SKM-1 (cell line): ENCODE data around the gene HDDC3.
"Not testable (repeated sequence)": the region's sequence is repeated elsewhere in the genome, so short reads cannot be mapped to it uniquely, and the experiment has no call there.

Experiments used
- DNase-seq: peaks from one replicate; lab custom pipeline; 2025; ENCODE audit not compliant: unreplicated experiment; lab: John Stamatoyannopoulos, UW

HDDC3 gene

DNA sequence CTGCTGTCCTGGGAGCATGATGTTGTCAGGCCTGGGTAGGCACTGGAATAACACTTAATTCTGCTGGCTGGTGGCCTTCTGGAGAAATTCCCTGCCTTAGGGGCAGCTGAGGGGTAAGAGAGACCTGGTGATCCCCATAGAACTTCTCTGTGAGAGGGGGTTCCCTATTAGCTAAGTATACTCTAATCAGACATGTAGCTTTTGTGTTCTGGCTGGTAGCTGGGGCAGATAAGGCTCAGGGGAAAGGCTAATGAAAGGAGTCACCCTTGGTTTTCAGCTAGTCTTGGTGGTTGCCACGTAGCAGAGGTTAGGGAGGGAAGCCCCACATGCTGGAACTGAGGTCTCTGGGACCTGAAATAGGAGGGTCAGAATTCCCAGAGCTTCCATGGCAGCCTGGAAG, 952 bp upstream of the HDDC3 start:
- no peak for DNase-seq

DNA sequence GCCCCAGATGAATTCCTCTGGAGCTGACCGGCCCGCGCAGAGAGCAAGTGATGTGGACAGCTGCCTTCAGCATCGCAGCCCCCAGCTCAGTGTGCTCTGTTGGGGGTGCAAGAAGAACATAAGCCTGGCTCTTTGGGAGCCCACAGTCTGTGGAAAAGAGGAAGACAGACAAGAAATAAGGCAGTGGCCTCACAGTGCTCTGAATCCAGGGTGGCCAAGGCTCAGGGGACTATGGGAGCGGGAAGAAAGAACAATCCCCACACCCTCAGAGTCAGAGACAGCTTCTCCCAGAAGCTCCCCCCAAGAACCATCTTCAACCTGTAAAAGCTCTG, 277 bp upstream of the HDDC3 start:
- no peak for DNase-seq

DNA sequence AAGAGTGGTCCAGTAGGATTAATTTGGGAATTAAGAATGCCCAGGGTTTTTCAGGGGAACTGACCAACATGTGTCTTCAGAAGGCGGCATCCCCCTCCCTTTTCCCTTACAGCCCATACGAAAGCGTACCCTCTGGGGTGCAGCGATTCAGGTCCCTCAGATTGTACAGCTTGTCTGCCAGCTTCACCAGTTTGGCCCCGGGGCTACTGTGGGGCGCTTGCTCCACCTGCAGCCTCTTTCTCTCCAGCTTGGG, 848 bp downstream of the HDDC3 start:
- no peak for DNase-seq

DNA sequence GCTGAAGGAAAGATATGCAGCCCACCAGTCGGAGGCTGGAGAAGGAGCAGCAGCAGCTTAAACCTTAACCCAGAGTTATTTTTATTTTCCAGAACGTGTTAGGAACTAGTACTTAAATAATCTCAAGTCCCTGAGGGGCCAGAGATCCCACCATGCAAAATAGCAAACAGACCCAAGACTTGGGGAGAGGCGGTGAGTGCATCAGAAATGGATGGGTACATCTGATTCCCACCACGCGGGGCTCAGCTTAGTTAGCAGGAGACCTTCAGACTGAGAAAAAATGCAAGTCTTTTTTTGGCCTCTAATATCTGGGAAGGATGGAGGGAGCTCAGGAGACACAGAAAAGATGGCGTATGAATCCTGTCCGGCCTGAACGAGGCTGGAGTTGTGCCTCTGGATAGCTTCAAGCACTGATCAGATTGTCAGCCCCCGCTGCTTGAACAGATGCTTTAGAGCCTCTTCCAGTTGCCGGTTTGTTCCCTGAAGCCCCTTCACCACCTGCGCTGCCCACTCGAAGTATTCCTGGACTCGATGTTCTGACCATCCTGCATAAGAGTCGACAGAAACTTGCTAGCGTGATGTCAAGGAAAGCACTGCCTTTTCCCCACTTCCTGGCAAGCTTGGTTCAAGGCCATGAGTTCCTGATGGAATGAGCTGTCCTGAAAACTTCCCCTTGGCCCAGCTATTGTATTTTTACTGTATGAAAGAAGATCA, 1.3 kb downstream of the HDDC3 start:
- no peak for DNase-seq

DNA sequence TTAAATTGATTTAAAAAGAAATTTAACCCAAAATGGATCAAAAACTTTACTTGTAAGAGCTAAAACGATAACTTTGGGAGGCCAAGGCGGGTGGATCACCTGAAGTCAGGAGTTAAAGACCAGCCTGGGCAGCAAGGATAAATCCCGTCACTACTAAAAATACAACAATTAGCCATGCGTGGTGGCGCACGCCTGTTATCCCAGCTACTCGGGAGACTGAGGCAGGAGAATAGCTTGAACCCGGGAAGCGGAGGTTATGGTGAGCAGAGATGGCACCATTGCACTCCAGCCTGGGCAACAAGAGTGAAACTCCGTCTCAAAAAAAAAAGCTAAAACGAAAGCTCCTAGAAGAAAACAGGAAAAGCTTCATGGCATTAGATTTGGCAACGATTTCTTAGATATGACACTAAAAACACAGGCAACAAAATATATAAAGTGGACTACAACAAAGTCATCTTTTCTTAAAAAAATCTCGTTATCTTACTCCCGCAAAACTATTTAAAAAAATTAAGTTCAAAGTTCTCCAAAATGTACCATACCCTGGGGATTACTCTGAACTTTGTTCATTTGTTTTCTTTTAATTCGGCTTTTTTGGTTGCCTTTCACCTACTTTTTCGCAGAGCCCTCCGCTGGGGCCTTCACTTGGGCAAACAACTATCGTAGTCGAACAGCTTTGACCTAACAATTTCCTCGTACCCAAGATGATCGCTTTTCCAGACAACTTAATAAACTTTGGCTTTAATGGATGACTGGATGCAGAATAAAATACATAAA, 2.9 kb downstream of the HDDC3 start:
- DNase-seq = no peak

DNA sequence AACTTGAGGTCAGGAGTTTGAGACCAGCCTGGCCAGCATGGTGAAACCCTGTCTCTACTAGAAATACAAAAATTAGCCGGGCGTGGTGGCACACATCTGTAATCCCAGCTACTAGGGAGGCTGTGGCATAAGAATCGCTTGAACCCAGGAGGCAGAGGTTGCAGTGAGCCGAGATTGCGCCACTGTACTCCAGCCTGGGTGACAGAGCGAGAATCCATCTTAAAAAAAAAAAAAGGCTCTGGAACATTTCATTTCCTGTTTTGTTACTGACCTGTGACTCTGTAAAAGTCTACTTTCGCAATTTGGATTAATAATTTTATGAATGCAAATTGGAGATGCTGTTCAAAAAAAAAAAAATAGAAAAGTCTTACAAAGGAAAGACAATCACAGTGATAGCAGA, 4.2 kb downstream of the HDDC3 start:
- DNase-seq = not testable (repeated sequence)

DNA sequence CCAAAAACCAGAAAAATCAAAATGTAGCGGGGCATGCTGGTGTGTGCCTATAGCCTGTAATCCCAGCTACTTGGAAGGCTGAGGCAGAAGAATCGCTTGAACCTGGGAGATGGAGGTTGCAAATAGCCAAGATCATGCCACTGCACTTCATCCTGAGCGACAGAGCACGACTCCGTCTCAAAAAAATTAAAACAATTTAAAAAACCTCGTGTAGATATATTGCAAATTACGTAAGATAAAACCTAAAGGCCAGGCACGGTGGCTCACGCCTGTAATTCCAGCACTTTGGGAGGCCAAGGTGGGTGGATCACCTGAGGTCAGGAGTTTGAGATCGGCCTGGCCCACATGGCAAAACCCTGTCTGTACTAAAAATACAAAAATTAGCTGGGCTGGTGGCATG, 5.6 kb downstream of the HDDC3 start:
- not testable (repeated sequence) for DNase-seq

DNA sequence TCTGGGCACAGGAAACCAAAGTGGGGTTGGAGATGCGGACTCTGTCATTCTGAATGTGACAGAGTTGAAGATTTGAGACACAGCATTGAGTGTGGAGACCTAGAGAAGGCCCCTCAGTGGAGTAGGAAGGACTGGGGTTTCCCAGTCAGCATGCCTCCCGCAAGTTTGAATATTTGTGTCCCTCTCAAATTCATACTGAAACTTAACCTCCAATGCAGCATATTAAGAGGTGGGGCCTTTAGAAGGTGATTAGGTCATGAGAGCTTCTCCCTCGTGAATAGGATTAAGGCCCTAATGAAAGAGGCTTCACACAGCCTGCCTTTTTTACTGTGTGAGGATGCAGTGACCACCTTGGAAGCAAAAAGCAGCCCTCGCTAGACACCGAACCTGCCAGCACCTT, 8.0 kb downstream of the HDDC3 start:
- DNase-seq = no peak

DNA sequence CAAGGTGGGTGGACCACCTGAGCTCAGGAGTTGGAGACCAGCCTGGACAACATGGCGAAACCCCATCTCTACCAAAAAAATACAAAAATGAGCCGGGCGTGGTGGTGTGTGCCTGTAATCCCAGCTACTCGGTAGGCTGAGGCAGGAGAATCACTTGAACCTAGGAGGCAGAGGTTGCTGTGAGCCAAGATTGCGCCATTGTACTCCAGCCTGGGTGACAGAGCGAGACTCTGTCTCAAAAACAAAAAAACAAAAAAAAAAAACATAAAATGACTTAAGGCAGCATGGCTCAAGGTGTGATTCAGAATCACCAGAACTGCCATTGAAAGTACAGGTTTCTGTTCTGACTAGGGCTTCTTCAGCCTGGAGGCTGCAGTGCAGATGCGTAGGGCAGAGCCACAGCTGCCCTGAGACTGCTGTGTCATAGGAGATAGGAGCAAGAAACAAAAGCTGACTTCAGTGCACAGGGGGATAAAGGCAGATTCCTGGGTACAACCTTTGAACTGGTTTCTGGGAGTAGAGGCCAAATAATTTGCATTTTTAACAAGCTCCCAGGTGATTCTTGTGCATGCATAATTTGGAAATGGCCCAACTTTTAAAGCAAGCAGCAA, 9.5 kb downstream of the HDDC3 start:
- not testable (repeated sequence) for DNase-seq

DNA sequence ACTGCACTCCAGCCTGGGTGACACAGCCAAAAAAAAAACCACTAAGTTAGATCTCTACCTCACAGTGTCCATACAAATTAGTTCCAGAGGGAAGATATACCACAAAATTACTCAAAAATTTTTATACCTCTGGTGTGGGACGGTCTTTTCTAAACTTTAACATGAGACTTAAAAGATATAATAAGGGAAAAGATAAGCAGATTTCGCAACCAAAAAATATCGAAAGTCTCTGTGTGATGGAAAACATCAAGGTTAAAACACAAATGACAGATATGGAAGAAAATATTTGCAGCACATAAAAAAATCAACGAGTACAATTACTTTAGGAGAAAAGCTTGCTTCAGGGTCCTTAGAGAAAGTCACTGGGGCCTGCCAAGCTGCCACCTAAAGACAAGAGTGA, 10.5 kb downstream of the HDDC3 start:
- no peak for DNase-seq

DNA sequence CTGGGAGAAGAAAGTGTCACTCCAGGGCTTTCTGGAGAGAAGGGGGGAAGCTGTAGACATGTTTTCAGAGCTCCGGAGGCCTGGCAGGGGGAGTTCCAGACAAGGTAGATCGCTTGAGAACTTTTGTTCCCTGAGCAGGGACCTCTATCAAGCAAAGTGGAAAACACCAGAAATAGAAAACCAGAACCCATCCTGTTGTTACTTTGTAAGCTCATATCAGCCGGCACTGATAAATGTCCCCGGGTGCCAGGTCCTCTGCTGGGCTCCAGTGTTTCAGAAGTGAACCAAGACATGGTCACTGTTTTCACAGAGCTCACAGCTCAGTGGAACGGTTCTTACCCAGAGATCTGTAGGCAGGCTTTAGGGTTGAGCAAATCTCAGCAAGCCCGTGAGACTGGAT, 13.5 kb downstream of the HDDC3 start:
- DNase-seq = no peak

DNA sequence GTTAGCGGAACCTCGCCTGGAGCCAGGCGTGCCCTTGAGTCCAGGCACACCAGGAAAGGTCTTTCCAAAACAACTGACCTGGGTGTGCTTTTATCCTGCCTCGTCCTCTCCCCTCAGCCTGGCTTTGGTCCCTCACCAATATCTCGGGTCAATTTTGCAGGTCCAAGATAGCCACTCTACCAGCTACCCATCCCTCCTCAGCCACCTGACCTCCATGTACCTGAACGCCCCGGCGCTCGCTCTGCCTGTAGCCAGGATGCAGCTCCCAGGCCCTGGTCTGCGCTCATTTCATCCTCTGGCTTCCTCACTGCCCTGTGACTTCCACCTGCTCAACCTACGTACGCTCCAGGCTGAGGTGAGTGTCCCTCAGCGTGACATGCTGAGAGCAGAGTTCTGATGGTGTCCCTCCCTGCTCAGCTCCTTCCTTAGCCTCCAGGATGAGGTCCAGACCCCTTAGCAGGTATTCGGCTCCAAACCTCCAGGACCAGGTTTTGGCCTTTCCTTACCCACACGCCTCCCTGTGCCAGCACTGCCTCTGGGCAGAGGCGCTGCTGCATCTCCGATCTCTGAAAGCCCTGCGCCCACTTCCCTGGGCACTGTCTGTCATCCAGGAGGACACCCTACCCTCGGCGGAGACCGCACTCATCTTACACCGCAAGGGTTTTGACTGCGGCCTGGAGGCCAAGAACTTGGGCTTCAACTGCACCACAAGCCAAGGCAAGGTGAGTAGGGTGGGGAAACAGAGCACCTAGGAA, 14.1 kb downstream of the HDDC3 start:
- no peak for DNase-seq

DNA sequence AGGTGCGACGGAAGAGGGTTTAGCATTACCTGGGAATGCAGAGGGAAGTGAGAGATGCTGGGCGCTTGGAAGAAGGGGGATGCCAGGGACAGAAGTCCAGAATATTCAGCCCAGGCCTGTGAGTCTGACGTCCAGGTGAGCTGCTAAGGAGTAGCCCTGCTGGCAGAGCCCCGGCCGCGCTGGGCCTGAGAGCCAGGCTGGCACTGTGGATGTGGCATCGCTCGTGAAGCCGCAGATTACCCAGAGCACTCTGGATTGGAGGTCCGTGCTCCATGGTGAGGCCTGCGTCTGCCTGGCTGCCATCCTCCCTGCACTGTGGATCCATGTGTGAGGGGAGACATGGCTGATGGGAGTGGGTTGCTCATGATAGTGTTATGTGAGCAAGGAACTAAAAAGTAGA, 14.8 kb downstream of the HDDC3 start:
- DNase-seq = no peak

DNA sequence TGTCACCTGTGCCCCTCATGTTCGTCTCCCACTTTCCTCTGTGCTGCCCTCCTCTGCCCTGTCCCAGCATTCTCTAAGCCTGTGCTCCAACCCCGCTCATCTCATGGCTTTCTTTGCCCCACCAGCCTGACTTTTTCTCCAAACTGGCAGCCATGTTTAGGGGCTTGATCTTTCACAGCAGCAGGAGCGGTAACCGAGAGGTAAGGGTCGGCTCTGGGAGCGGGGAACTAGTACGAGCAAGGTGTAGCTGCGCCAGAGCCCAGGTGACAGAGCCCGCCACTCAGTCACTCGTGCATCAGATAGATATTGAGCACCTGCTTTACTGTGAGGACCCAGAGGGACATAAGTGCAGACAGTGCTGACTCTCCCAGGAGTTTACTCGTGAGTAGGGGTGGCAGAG, 15.9 kb downstream of the HDDC3 start:
- DNase-seq = no peak

DNA sequence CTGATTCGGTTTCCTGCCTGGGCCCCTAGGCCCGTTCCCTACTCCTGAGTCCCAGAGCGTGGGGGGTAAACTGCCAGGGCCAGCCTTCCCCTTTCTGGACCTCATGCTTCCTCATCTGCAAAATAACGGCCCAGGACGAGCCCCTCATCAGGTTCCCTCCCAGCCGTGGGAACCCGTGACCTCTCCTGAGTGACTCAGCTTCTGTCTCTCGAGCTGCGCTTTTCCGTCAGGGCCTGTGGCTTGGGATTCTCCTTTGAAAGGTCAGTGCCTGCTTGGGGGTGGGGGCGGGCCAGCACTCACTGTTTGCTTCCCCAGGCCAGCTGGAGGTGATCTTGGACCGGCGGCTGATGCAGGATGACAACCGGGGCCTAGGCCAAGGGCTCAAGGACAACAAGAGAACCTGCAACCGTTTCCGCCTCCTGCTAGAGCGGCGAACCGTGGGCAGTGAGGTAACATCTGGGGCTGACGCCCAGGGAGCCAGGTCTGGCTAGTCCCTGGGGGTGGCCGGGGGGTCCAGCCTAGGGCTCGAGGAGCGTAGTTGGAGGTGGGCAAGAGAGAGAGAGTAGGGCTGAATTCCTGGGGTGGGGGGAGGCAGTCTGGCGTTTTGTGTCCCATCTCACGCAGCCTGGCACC, 16.4 kb downstream of the HDDC3 start:
- DNase-seq = peak; percentile 61

DNA sequence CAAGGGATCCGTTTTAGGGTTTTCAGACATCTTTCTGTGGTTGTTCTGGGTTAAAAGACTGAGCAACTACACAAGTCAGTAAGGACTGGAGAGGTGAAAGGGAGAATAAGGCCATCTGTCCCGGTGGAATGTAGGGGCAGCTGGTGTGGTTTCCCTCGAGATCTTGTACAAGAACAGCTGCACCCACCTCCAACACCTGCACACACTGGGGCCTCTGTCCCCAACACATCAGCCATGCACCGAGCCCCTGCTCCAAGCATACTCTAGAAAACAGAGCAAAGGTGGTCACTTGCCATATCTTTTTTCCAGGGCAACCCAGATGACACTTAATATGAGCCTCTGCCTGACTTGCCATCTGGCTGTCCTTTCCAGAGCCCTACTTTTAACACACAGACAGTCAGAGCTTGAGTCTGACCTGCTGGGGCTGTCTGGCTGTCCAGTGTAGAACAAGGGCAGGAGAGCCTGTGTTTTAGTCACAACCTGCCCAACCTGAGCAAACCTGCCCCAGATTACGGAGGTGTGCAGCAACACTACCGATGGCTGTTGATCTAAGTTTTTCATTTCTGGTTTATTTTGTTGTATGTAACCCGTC, 17.0 kb downstream of the HDDC3 start:
- DNase-seq = no peak

DNA sequence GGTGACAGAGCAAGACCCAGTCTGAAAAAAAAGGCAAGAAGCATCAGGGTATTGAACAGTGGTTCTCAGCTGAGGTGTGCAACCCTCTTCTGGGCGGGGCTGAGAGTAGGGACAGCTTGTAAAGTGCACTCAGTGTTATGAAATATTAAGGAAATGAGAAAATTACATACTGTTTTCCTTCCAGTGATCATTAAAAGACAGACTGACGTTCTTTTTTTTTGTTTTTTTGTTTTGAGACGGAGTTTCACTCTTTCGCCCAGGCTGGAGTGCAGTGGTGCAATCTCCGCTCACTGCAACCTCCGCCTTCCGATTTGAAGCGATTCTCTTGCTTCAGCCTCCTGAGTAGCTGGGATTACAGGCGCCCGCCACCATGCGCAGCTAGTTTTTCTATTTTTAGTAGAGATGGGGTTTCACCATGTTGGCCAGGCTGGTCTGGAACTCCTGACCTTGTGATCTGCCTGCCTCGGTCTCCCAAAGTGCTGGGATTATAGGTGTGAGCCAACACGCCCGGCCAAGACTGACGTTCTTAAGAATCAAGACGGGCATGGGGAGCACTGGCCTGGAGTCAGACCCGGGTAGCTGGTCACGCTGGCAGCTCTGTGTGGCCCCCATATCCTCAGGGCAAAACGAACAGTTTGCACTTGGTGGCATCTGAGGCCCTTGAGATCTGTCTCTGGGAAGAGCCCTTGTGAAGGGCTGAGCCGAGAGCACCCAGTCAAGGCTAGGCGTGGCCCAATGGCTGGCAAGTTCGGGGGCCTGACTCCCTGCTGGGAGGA, 17.9 kb downstream of the HDDC3 start:
- no peak for DNase-seq

DNA sequence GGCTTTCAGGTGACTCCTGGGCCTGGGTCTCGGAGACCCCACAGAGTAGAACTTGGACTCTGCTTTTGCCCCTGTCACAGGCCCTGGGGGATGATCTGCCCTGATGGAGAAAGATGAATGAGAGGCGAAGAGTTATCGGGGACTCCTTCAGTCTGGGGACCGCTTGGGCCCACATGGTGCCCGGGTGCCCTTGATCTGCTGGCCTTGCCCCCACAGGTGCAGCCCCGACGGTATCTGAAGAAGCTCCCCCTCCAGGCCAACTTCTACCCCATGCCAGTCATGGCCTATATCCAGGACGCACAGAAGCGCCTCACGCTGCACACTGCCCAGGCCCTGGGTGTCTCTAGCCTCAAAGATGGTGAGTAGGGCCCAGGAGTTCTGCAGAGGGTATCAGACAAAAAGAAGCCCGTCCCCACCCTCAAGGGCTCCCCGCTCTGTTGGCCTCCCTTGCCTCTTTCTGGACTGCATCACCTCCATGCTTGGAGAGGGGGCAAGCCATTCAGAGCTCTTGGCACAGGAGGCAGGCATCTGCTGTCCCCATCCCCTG, 18.9 kb downstream of the HDDC3 start:
- no peak for DNase-seq

DNA sequence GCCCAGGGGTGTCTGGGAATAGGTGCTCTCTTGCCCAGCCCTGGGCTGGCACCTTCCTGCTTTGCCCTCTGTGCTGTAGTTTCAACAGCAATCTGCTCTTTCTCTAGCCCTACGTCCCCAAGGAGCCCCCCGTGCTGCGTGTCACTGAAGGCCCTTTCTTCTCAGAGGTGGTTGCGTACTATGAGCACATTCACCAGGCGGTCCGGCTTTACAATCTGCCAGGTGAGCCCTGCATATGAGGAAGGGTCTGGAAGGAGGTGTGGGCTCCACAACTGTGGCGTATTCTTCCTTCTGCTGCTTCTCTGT, 19.6 kb downstream of the HDDC3 start:
- DNase-seq = no peak
